Ishikawa (cell line): ENCODE measurements around the gene MFGE8.

ENCODE experiments used
- CEBPB ChIP-seq: IDR thresholded peaks from 2 replicates; pipeline ENCODE4 v1.6.1; 2012
- CREB1 ChIP-seq: IDR thresholded peaks from 2 replicates; pipeline ENCODE4 v1.6.1; 2012; ENCODE audit warnings: low read depth
- EGR1 ChIP-seq: IDR thresholded peaks from 2 replicates; pipeline ENCODE4 v1.6.1; 2012
- EP300 ChIP-seq: IDR thresholded peaks from 2 replicates; pipeline ENCODE4 v1.6.1; 2012; ENCODE audit warnings: borderline replicate concordance
- FOXM1 ChIP-seq: IDR thresholded peaks from 2 replicates; pipeline ENCODE4 v1.6.1; 2012; ENCODE audit warnings: low read depth, borderline replicate concordance
- NFIC ChIP-seq: IDR thresholded peaks from 2 replicates; pipeline ENCODE4 v1.6.1; 2012
- RAD21 ChIP-seq: IDR thresholded peaks from 2 replicates; pipeline ENCODE4 v1.6.1; 2012; ENCODE audit warnings: low read depth
- TAF1 ChIP-seq: IDR thresholded peaks from 2 replicates; pipeline ENCODE4 v1.6.1; 2012; ENCODE audit warnings: low read depth, mild to moderate bottlenecking
- YY1 ChIP-seq: IDR thresholded peaks from 2 replicates; pipeline ENCODE4 v1.6.1; 2012; ENCODE audit warnings: low read depth
- ZBTB7A ChIP-seq: IDR thresholded peaks from 2 replicates; pipeline ENCODE4 v1.6.1; 2012; ENCODE audit warnings: low read depth
- TF ChIP-seq, protein P1 (sequence below): IDR thresholded peaks from 2 replicates; pipeline ENCODE4 v1.6.1; 2012; ENCODE audit warnings: low read depth, mild to moderate bottlenecking
- TF ChIP-seq, protein P2 (sequence below): IDR thresholded peaks from 2 replicates; pipeline ENCODE4 v1.6.1; 2012
- TF ChIP-seq, protein P3 (sequence below): IDR thresholded peaks from 2 replicates; pipeline ENCODE4 v1.6.1; 2012

DNA sequence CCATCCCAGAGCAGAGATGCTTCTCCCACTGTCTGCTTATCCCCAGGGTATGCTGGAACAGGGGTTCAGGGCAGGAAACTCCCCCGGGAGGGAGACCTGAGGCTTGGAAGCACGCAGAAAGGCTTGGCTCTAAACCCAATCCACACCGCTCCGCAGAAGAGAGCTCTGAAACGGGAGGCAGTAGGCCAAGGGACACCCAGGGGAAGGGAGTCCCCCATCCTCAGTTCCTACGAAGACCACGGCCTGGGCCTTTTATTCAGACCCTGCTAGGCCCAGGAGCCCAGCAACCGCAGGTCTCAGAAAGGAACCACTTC lies 16.1 kb downstream of the MFGE8 start:
- TF ChIP-seq EP300 (no peak), EGR1 (no peak), YY1 (no peak), RAD21 (no peak), ZBTB7A (no peak), NFIC (no peak), CREB1 (no peak), TAF1 (no peak; the same call in 1 of the 2 replicates), FOXM1 (no peak), CEBPB (no peak)
- TF ChIP-seq, protein P1, sequence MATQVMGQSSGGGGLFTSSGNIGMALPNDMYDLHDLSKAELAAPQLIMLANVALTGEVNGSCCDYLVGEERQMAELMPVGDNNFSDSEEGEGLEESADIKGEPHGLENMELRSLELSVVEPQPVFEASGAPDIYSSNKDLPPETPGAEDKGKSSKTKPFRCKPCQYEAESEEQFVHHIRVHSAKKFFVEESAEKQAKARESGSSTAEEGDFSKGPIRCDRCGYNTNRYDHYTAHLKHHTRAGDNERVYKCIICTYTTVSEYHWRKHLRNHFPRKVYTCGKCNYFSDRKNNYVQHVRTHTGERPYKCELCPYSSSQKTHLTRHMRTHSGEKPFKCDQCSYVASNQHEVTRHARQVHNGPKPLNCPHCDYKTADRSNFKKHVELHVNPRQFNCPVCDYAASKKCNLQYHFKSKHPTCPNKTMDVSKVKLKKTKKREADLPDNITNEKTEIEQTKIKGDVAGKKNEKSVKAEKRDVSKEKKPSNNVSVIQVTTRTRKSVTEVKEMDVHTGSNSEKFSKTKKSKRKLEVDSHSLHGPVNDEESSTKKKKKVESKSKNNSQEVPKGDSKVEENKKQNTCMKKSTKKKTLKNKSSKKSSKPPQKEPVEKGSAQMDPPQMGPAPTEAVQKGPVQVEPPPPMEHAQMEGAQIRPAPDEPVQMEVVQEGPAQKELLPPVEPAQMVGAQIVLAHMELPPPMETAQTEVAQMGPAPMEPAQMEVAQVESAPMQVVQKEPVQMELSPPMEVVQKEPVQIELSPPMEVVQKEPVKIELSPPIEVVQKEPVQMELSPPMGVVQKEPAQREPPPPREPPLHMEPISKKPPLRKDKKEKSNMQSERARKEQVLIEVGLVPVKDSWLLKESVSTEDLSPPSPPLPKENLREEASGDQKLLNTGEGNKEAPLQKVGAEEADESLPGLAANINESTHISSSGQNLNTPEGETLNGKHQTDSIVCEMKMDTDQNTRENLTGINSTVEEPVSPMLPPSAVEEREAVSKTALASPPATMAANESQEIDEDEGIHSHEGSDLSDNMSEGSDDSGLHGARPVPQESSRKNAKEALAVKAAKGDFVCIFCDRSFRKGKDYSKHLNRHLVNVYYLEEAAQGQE, result no peak
- TF ChIP-seq, protein P2, sequence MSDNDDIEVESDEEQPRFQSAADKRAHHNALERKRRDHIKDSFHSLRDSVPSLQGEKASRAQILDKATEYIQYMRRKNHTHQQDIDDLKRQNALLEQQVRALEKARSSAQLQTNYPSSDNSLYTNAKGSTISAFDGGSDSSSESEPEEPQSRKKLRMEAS, result no peak
- TF ChIP-seq, protein P3, sequence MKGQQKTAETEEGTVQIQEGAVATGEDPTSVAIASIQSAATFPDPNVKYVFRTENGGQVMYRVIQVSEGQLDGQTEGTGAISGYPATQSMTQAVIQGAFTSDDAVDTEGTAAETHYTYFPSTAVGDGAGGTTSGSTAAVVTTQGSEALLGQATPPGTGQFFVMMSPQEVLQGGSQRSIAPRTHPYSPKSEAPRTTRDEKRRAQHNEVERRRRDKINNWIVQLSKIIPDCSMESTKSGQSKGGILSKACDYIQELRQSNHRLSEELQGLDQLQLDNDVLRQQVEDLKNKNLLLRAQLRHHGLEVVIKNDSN, result no peak
